GM19025 (cell line): Measurements from ENCODE around the gene FBXL14.

Experiments used
- ATAC-seq: cut with Tn5 transposase; IDR thresholded peaks from one replicate; pipeline ENCODE4 v1.9.1; 2021; ENCODE audit warnings: mild to moderate bottlenecking, low read depth, moderate library complexity; ENCODE audit not compliant: unreplicated experiment

FBXL14 gene

DNA sequence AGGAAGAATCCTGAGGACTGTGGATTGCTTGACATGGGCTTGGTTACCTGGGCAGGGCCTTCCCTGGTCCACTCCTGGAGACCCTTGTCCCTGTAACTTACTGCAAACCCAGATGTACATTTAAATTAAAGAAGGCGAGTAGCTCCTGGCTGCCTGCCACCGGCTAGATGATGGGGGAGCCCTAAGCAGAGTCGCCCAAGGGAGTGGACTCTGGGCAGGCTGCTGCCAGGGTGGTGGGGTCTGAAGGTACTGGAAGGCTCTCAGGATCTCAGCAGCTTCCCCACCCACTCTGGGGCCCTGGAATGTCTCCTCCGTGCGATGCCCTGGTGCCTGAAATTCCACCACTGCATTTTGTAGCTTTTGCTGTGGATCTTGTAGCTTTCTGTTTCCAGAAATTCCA is 74.7 kb downstream of the FBXL14 start:
- no peak for ATAC-seq

GRCh38 chr12:1518591-1519516 is 75.5 kb downstream of the FBXL14 start:
- ATAC-seq, result no peak

- ATAC-seq, result no peak
These were observed 76.5 kb downstream of the FBXL14 start for GRCh38 chr12:1517734-1518525.

DNA sequence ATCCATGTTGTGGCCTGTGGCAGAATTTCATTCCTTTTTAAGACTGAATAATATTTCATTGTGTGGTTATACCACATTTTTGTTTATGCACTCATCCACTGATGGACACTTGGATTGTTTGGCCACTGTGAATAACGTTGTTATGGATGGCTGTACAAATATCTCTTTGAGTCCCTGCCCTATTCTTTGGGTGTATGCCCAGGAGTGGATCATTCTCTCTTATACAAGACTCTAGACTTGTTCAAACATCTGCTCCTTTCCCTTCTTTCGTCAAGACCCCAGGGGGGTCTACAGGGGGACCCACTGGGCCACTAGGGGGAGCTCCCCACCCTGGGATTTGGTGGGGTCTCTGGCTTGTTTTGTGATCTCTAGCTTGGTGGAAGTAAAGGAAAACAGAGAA is 77.4 kb downstream of the FBXL14 start:
- ATAC-seq, result no peak
